Measurements from ENCODE around the gene PLAGL1.
A peak's percentile ranks its signal among the peaks of the same experiment; 100 is the strongest.

PLAGL1 gene

DNA sequence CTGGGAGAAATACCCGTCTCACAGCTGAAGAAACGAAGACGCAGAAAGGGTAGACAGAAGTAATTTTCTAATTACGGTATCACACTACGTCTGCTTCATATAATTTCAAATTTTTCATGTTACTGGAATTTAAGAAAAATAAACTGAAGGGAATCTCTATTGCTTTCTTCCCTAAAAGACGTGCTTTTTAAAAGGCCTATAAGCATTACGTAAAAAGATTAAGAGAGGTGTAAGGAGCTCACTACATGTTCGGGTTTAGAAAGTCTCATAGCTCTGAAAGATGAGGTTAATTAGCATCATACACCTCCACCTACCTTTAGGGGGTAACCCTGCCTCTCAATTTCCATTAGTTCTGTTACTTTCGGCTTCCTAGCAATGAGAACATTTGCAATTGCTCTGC lies 787 bp upstream of the PLAGL1 start:
- no peak for DNase-seq (ENCODE audit: low spot score)

DNA sequence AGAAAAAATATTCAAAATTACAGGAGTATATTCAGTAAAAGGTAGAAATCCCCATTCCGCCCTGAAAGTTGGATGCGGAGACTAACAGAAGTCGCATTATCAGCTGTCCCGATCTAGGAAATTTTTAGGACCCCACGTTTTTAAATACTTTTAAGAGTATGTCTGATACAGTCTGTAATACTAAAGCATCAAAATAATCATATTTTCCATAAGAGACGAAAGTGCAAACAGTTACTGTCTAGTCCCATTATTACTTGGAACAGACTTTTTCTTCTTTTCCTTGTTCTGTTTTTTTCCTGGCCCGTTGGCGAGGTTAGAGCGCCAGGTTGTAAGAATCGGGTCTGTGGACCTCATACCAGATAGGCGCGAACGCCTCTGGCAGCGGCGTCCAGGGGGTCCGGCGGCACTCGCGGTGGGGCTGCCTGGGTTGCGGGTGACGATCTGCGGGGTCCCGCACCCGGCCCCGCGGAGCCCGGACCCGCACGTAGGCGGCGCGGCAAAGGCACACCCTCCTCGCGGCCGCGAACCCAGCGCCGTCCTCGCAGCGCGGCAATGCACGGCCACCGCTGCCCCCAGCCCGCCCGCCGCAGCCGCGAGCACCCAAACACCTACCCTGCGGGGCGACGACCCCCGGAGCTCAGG lies 460 bp downstream of the PLAGL1 start:
- no peak for DNase-seq (ENCODE audit: low spot score)

- peak; percentile 34 for DNase-seq (ENCODE audit: low spot score)
These were observed 1.2 kb downstream of the PLAGL1 start for GRCh38 chr6:144006736-144007477.

- no peak for DNase-seq (ENCODE audit: low spot score)
These were observed 8.7 kb downstream of the PLAGL1 start for GRCh38 chr6:143999406-143999805.

DNA sequence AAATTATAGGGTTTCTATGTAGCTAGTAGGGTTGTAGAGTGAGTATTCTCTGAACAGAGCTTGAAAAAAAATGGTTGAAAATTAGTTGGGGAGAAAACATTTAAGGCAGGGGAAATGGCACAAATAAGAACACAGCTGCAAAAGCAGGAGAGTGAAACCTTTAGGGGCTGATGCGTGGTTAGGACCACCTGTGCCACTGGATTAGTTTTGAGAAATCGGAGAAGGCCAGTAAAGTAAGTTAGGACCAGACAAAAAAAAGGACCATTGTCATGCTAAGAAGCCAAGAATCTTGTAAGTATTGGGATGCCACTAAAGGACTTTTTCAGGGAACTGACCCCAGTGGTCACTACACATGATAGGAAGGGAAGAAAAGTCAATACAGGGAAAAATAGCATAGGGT lies 9.4 kb downstream of the PLAGL1 start:
- no peak for DNase-seq (ENCODE audit: low spot score)

GRCh38 chr6:143993965-143994646 lies 14.0 kb downstream of the PLAGL1 start:
- no peak for DNase-seq (ENCODE audit: low spot score)

DNA sequence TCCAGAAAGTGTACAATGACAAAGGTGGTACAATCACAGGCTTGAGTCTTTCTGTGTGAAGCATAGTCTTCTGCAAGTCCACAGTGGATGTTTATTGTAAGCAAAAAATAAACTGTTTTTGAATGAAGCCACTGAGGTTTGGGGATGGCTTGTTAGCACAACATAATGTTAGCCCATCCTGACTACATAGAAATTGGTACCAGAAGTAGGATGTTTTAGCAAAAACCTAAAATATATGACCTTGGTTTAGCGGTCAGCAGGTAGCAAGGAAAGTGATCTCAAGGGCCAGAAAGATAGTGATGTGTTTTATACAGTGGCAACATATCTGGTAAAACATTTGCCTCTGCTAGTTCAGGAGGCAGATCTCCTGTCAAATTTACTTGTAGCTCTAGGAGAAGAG lies 15.8 kb downstream of the PLAGL1 start:
- DNase-seq (ENCODE audit: low spot score): no peak

GRCh38 chr6:143986463-143987065 lies 21.5 kb downstream of the PLAGL1 start:
- no peak for DNase-seq (ENCODE audit: low spot score)

DNA sequence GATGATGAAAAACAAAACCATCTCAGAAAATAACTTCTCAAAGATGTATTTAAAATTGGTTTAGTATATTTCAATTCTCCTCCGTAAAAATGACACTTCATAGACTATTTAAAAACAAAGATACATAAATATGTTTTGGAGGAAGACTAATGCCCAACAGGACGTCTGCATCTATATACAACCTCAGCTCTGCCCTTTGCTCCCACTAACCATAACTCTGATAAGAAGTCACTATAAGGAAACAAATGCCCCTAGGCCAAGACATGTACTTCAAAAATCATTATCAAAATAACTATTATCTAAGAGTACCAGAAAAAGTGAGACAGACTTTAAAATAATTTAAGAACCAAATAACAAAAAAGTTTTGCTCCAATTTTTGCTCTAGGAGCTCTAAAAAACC lies 23.4 kb downstream of the PLAGL1 start:
- no peak for DNase-seq (ENCODE audit: low spot score)

DNA sequence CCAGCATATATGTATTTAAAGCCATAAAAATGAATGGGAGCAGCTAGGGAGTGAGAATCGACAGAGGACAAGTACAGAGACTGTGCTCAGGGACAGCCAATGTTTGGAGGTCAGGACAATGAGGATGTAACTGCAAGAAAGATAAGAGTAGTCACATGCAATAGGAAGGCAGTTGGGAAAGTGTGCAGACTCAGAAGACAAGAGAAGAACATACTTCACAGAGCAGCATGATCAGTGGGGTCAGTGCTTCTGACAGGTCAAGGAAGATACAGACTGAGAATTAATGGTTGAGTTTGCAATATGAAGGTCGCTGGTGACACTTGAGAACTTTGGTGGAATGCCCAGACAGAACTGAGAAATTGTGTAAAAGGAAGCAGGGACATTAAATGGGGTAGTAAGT lies 25.1 kb downstream of the PLAGL1 start:
- no peak for DNase-seq (ENCODE audit: low spot score)

DNA sequence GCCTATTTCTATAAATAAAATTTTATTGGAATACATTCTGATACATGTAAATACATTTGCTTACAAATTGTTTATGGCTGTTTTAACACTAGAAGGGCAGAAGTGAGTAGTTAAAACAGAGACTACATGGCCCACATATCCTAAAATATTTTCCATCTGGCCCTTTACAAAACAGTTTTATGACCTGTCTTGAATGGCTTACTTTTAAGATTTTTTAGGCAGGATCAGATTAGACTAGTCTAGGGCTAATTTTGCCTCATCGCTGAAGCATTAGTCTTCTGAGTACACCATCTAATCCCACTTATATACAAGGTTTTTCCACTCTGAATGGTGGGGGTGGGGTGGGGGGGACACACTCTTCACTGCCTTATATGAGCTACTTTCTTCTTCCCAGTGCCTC lies 27.1 kb downstream of the PLAGL1 start:
- no peak for DNase-seq (ENCODE audit: low spot score)

DNA sequence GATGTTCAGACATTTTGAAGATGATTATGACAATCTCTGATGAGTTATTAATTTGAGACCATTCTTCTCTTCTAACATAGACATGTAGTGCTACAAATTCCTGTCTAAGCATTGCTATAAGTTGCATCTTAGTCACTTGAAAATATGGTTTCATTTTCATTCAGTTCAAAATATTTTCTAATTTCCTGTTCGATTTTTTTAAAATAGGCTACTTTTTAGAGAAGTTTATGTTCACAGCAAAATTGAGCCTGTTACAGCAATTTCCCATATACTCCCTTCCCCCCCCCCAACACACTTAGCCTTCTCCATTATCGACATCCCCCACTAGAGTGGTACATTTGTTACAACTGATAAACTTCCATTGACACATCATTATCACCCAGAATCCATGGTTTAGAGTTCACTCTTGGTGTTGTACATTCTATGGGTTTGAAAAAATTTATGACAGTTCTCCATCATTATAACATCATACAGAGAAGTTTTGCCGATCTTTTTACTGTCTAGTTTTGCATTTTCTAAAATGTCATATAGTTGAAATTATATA lies 31.2 kb downstream of the PLAGL1 start:
- no peak for DNase-seq (ENCODE audit: low spot score)

DNA sequence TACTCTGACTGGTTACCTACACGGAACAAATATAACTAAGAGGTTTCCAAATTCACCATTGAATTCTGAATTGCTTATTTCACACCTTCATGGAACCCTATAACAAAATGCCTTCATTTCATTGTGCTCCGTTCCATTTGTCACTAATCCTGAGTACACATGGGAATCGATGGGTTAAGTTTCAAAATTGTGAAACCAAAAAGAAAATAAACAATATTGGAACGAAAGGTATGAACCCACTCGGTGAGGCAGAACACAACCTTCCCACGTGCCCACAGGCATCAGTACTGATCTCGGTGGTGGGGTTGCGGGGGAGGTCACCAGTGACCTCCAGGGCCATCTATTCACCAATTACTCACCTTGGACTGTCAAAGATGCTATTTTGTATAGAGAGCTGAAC lies 34.0 kb downstream of the PLAGL1 start:
- DNase-seq (ENCODE audit: low spot score): no peak

- no peak for DNase-seq (ENCODE audit: low spot score)
These were observed 34.7 kb downstream of the PLAGL1 start for GRCh38 chr6:143973097-143973966.

DNA sequence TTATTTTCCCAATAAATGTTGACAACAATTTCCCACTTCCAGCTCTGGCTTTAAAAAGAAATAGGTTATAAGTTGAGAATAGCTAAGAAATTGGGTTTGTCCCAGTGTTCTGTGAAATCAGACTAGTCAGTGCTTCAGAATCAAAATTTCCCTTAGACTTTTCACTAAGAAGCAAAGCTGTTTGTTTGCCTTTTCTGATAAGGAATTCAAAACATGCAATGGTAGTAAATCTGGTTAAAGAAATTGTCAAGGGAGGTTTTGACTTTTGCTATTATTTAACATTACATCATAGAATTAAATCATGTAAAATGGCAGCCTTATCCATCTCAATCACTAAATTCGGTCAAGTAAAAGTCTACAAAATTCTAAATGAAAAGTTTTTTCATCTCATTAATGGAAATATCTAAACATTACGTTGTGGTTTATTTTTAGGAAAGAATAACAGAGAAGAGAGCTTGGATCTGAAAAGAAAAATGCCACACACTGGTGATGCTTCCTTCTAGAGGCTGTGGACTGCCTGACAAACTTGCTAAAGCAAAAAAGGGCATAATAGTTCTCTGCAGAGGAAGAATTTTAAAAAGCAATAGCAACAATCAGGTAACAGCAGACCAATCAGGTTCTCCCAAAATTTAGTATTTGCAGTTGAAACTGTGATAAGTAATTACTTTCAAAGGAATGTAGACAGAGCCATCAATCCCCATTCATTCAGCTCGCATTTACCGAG lies 36.4 kb downstream of the PLAGL1 start:
- DNase-seq (ENCODE audit: low spot score): no peak

- DNase-seq (ENCODE audit: low spot score): no peak
These were observed 37.4 kb downstream of the PLAGL1 start for GRCh38 chr6:143970456-143971218.

- DNase-seq (ENCODE audit: low spot score): no peak
These were observed 39.0 kb downstream of the PLAGL1 start for GRCh38 chr6:143969077-143969476.

DNA sequence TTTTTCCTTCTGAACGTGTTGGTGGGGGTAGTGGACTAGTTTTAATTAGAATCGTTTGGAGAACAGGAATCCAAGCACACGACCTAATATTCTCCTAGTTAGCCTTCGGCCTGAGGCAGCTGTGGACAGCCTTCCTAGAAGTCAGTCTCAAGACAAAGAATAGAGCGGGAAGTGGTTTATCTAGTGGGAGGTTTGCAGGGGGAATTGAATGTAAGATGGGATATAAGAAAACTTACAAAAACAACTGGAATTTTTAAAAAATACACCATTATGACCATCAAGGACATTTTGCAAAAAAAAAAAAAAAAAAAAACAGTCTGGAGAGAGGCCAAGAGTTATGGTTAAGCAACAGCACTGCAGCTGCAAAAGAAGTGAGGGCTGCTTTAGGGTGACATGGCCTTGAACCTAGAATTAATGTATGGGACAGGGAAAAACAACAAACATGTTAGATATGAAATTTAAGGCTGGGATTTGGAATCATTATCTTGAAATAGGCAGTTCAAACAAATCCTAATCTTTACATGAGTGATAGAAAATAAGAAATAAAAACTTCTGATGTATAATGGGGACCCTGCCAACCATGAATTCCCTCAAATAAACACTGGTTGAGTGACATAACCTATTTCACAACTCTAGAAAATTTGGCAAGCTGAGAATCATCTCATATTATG lies 40.2 kb downstream of the PLAGL1 start:
- no peak for DNase-seq (ENCODE audit: low spot score)

GRCh38 chr6:143966312-143966711 lies 41.7 kb downstream of the PLAGL1 start:
- no peak for DNase-seq (ENCODE audit: low spot score)

All from HuH-7.5 (cell line).